IPS-NIHi7 (cell line): ENCODE data around the gene PARD6A.

Experiments used
- DNase-seq: peaks from one replicate; pipeline ENCODE4 v3.0.0; 2012; ENCODE audit warnings: mixed read lengths; ENCODE audit errors: extremely low spot score

The PARD6A gene

GRCh38 chr16:67660564-67661028 is at the start of gene PARD6A:
Gene PARD6A, plus strand, starts transcription at chr16:67660960. Its CDS starts 79 bp downstream, at chr16:67661039.
- DNase-seq: peak; percentile 99

GRCh38 chr16:67613808-67614207 is 47.0 kb upstream of the PARD6A start:
- peak; percentile 59 for DNase-seq

GRCh38 chr16:67628216-67628615 is 32.5 kb upstream of the PARD6A start:
- DNase-seq: no peak

GRCh38 chr16:67632415-67633172 is 28.2 kb upstream of the PARD6A start:
- DNase-seq: no peak

GRCh38 chr16:67636713-67637112 is 24.0 kb upstream of the PARD6A start:
- no peak for DNase-seq

- no peak for DNase-seq
Observed at GRCh38 chr16:67637625-67638024, 23.1 kb upstream of the PARD6A start.

- DNase-seq: no peak
Observed at GRCh38 chr16:67641779-67642708, 18.7 kb upstream of the PARD6A start.

- no peak for DNase-seq
Observed at GRCh38 chr16:67644038-67644437, 16.7 kb upstream of the PARD6A start.

GRCh38 chr16:67645397-67646121 is 15.2 kb upstream of the PARD6A start:
- DNase-seq: no peak

- DNase-seq: no peak
Observed at GRCh38 chr16:67647111-67647651, 13.6 kb upstream of the PARD6A start.

- DNase-seq: no peak
Observed at GRCh38 chr16:67647681-67648080, 13.1 kb upstream of the PARD6A start.

- no peak for DNase-seq
Observed at GRCh38 chr16:67648088-67648763, 12.5 kb upstream of the PARD6A start.

GRCh38 chr16:67648764-67649407 is 11.9 kb upstream of the PARD6A start:
- no peak for DNase-seq

GRCh38 chr16:67649494-67649931 is 11.2 kb upstream of the PARD6A start:
- peak; percentile 93 for DNase-seq

GRCh38 chr16:67650023-67650422 is 10.7 kb upstream of the PARD6A start:
- DNase-seq: no peak

- no peak for DNase-seq
Observed at GRCh38 chr16:67651039-67651438, 9.7 kb upstream of the PARD6A start.

GRCh38 chr16:67651847-67652246 is 8.9 kb upstream of the PARD6A start:
- no peak for DNase-seq

- peak; percentile 95 for DNase-seq
Observed at GRCh38 chr16:67652578-67653127, 8.1 kb upstream of the PARD6A start.

- no peak for DNase-seq
Observed at GRCh38 chr16:67653128-67653788, 7.5 kb upstream of the PARD6A start.
